ENCODE data around the gene DDTL.
"Not testable (repeated sequence)": the region's sequence is repeated elsewhere in the genome, so short reads cannot be mapped to it uniquely, and the experiment has no call there.

The DDTL gene

DNA sequence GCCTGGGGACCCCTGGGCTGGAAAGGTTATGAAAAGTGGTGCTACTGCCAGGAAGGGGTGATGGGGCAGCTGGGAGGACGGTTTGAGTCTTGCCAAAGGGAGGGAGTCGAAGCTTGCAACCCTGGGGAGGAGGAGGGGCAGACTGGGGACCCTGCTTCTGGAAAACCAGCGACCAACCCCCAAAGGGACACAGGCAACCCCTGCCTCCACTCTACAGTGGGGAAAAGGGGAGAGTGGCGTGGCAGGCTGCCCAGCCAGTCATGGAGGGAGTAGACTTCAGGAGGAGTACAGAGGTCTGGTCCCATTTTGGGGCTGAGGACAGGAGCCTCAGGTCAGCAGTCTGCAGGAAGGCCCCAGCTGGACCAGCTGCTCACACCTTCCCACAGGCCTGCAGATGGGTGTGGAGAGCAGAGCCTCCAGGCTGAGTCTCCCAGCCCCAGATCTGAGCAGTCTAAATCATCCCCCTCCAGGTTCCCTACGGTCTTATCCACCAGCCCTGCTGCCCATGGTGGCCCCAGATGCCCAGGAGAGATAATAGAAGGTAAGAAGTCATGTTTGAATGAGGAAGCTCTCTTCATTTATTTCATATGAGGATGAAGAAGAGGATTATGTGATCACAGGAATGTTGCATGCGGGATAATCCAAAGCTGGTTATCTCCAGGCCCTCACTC, 4.3 kb downstream of the DDTL start:
- no peak for DNase-seq

- not testable (repeated sequence) for DNase-seq
These were observed 5.2 kb downstream of the DDTL start for GRCh38 chr22:23971927-23972326.

DNA sequence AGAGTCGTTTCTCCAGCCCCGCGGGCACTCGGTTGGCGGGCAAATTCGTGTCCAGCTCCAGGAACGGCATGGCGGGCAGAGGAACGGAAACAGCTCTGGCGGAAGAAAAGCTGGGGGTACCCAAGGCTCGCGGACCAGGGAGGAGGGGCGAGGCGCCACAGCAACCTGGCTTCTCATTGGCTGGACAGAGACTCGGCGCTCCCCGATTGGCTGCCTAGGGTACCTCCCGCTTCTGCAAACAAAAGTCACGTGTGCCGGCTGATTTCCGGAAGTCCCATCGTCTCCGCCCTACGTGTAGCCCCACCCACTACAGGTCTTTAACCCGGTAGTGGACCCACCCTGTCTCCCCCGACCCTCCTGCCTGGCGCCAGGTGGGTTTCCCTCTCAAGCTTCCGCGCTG, 7.7 kb downstream of the DDTL start, which contains the start of gene DDT:
Gene DDT (minus strand): TSS at position 97 of the 400 bp plus-strand sequence. CDS start 27 bp downstream, at position 70.
- not testable (repeated sequence) for DNase-seq

- not testable (repeated sequence) for DNase-seq
These were observed 8.2 kb downstream of the DDTL start for GRCh38 chr22:23974836-23975352.

GRCh38 chr22:23977304-23977703, 10.6 kb downstream of the DDTL start:
- DNase-seq = not testable (repeated sequence)

- DNase-seq = not testable (repeated sequence)
These were observed 13.0 kb downstream of the DDTL start, which contains the start of gene GSTT2 for GRCh38 chr22:23979557-23980240. GSTT2 (plus strand) TSS chr22:23980134.

GRCh38 chr22:23980567-23980966, 13.9 kb downstream of the DDTL start:
- not testable (repeated sequence) for DNase-seq

DNA sequence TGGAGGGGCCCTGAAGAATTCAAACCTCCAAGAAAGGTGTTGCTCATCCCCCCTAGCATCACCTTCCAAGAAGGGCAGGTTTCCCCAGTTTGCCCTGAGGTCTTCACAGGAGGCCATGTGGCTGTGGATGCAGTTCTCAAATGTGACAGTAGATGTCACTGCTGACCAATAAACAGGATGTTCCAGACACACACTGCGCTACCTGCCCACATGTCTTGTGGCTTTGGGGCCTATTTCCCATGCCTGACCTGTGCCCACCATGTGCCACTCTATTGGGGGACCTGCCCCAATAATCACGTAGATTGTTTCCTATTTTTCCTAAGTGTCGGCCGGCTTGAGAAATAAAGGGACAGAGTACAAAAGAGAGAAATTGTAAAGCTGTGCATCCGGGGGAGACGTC, 17.7 kb downstream of the DDTL start:
- no peak for DNase-seq

- DNase-seq = not testable (repeated sequence)
These were observed 19.4 kb downstream of the DDTL start for GRCh38 chr22:23986089-23986488.

DNA sequence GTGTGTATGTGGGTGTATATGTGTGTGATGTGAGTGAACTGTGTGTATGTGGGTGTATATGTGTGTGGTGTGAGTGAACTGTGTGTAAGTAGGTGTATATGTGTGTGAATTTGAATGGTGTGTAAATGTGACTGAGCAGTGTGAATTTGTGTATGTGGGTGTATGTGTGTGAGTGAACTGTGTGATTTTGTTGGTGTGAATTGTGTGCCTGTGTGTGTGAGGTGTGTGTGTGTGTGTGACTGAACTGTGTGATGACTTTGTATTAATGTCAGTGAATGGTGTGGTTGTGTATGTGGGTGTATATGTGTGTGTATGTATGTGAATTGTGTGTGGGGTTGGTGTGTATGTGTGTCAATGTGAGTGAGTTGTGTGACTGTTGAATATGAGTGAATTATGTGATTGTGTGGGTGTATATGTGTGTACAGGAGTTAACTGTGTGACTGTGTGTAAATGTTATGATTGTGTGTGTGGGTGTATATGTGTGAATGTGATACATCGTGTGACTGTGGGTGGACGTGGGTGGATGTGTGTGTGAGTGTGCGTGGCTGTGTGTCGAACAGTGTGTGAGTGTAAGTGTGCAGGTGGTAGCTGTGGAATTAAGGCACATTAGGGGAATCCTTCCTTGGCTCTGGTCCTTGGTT, 20.0 kb downstream of the DDTL start:
- DNase-seq = not testable (repeated sequence)

DNA sequence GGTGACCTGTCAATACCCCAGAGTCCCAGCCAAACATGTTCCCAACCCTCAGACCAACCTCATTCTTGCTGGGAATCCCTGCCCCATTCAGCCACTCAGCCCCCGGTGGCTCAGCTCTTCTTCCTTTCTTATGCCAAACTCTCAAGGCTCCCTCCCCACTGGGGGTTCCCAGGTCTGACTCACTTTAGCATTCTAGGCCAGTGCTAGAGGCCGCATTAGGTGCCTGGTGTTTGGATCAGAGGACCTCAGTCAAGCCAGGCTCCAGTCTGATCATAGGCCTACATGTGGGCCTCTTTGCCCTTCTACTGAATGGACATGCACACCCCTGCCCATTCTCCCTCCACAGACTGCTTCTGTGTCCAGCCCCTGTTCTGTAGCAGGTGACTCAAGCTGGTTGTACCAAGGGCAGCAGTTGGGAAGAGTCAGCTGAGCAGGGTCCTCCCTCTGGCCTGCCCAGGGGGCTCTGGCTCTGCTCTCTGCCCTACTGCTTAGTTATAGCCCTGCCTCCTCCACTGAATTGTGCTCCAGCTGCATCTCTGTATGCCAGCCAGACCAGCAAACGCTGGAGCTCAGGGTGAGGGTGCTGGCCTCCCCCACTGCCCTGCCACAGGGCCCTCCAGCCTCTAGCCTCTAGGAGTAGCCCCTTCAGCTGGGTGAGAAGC, 23.0 kb downstream of the DDTL start:
- DNase-seq = not testable (repeated sequence)

GRCh38 chr22:23993080-23993479, 26.4 kb downstream of the DDTL start:
- not testable (repeated sequence) for DNase-seq

DNA sequence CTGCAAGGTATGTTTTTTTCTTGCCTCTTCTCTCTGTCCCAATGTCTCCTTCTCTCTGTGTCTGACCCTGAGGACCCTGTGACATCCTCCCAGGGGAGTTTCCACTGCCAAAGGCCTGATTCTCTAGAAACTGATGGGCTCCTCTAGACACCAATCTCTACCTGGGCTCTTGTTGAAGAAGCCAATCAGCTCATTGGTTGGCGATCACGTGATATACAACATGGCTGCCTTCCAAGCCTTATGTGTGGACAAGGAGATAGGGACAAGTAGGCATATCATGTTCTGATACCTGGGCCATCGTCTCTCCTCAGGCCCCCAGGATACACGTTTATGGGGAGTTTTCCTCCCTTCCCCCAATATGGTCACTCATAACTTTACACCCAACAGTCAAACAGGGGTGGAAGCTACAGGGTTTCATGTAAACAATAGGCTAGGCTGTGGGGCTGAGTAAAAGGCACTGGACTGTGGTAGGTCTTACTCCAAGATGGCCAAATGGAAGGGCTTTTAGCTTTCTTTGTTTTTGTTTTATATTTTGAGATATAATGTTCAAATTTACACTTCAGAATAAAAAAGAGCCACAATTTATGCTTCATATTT, 27.0 kb downstream of the DDTL start:
- DNase-seq = not testable (repeated sequence)

- no peak for DNase-seq
These were observed 30.4 kb downstream of the DDTL start for GRCh38 chr22:23997092-23997491.

- not testable (repeated sequence) for DNase-seq
These were observed 33.1 kb downstream of the DDTL start for GRCh38 chr22:23999779-24000178.

DNA sequence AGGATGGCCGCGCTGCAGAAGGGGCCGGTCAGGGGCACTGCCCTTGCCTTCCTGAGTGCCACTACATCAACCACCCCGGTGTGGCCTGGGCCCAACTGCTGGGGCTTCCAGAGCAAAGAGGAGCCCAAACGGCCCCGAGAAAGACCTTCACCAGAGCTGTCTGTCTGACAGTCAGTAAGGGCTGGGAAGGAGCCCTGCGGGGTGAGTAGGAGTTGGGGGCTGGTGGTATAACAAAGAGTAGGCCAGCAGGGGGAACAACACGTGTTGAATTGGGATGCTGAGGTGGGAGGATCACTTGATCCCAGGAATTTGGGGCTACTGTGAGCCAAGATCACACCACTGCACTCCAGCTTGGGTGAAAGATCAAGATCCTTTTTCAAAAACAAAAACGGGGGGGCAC, 34.6 kb downstream of the DDTL start:
- DNase-seq = no peak

DNA sequence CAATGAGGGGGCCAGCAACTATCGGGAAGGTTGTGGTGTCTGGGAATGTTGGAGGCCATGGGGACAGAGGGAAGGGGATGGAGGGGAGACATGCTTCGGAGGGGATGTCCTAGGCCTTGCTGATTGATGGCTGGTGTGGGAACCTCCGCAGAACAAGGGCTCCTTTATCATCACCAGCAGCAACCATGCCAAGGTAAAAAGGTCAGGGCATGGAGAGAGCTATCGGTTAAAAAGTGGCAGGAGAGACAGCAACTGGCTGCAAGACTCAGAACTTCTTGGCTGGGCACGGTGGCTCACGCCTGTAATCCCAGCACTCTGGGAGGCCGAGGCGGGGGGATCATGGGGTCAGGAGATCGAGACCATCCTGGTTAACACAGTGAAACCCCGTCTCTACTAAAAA, 35.6 kb downstream of the DDTL start:
- no peak for DNase-seq

GRCh38 chr22:24002851-24003250, 36.2 kb downstream of the DDTL start:
- DNase-seq = no peak

DNA sequence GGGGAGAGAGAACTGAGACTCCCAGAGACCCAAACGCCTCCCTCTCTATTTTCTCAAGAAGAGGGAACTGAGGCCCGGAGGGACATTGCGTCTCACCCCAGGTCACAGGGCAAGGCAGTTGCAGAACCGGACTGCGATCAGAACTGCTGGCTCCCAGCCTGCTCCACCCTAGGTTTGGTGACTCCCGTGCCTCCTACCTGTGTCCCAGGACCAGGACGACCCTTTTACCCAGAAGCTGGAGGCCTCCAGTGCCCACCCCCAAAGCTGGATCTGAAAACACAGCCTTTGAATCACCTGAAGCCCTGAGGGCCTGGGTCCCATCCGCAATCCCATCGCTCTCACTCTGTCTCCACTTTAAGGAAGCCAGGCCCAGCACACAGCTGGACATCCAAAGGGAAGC, 37.2 kb downstream of the DDTL start:
- no peak for DNase-seq

DNA sequence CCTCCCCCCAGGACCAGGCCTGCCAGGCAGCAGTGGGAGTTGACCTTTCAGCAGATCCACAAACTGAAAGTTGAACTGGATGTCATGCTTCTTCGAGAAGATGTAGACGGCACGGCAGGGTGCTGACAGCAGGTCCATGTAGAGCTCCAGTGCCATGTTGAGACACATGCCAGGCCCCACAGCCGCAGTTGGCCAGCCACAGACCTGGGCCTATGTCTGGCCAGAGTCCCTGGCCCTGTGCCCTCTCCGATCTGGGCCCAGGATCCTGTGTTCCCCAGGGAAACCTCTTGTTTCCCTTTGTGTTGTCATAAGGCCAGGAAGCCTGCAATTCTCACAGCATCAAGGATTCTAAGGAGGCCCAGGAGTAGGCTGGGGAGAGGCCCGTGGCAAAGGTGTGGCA, 38.5 kb downstream of the DDTL start, which contains the start of gene GSTT4:
Gene GSTT4 (minus strand): TSS at position 253 of the 400 bp plus-strand sequence. CDS start 97 bp downstream, at position 156.
- DNase-seq = no peak

GRCh38 chr22:24006207-24006913, 39.7 kb downstream of the DDTL start:
- no peak for DNase-seq

DNA sequence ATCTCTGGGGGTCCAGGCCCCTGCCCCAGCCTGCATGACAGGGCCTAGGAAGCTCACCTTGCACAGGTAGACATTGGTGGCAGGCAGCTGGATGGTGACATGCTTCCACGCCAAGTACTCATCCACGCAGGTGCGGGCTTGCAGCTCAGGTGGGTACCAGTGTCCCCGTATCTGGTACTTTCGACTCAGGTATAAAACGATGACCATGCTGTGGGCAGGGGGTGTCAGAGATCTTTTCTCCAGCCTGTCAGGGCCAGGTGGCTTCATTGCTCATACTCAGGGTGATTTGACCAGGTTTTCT, 40.2 kb downstream of the DDTL start:
- DNase-seq = no peak

All from NCI-H1417 treated with DMSO at 0.1 percent for 48 hours (cell line).